Cardiac muscle cell (in vitro differentiated cells and primary cell): ENCODE results near the gene SECISBP2. TPM values are rescaled to one million over a fixed set of nuclear protein-coding genes. Genes with fewer than 3 reads are reported as not detected.
"Not testable (repeated sequence)": the region's sequence is repeated elsewhere in the genome, so short reads cannot be mapped to it uniquely, and the experiment has no call there.

Experiments used
- DNase-seq, 2 donors: peaks; one replicate each; pipeline versions ENCODE4 v3.0.0 to v3.0.0-alpha.2; 2010 to 2017; ENCODE audit warnings: low read depth in 1 of 2, low spot score in 1 of 2
- H3K27ac ChIP-seq: fragments of 200-600 bp; sonication (generic); 2 replicates; pipeline ENCODE4 v1.5.1; 2016
- H3K27me3 ChIP-seq: fragments of 200-600 bp; sonication (generic); 2 replicates; pipeline ENCODE4 v1.6.0; 2016; ENCODE audit warnings: control low read depth
- H3K36me3 ChIP-seq: fragments of 200-600 bp; sonication (generic); 2 replicates; pipeline ENCODE4 v1.5.1; 2016; ENCODE audit warnings: control low read depth
- H3K4me1 ChIP-seq: fragments of 200-600 bp; sonication (generic); 2 replicates; pipeline ENCODE4 v1.8.1; 2017; ENCODE audit warnings: low read depth, mild to moderate bottlenecking, mixed run types
- H3K4me3 ChIP-seq: fragments of 200-600 bp; sonication (generic); 2 replicates; pipeline ENCODE4 v1.5.1; 2016; ENCODE audit warnings: mild to moderate bottlenecking
- H3K9me3 ChIP-seq: fragments of 200-600 bp; sonication (generic); 2 replicates; pipeline ENCODE4 v1.5.1; 2017; ENCODE audit warnings: low read depth, mild to moderate bottlenecking, control low read depth
- CTCF ChIP-seq: IDR thresholded peaks from 2 replicates; pipeline ENCODE4 v1.5.1; 2012; ENCODE audit warnings: low read depth, mild to moderate bottlenecking, low read length
- polyA plus RNA-seq: library from polyadenylated mRNA; unstranded; fragments of >200 nt; fragmentation: Nextera tagmentation; extraction: Ambion mirVana; gene quantifications from 2 replicates; pipeline ENCODE4 v1.2.1, GENCODE V29; 2016
- total RNA-seq: library from RNA; depleted of rRNA; stranded (reverse); fragments of >200 nt; gene quantifications from 2 replicates; pipeline ENCODE4 v1.2.3, GENCODE V29; 2016

The SECISBP2 gene
- 18.6 and 20.5 TPM in 2 replicates for total RNA-seq
- 14.9 and 20.4 TPM in 2 replicates for polyA plus RNA-seq

GRCh38 chr9:89318123-89319014, at the start of gene SECISBP2:
SECISBP2 (plus strand) TSS chr9:89318500; CDS start chr9:89318577, 77 bp downstream.
- peaks cover 21% of the 10 kb centered on the region for H3K36me3 ChIP-seq
- peaks cover 20% of the 10 kb centered on the region for H3K4me1 ChIP-seq
- peak; percentile 79 for TF ChIP-seq CTCF
- H3K9me3 ChIP-seq: no peaks in the 10 kb centered on the region
- peak within 1 kb of the TSS; percentile 67 for H3K4me3 ChIP-seq
- H3K27ac ChIP-seq: peak within 1 kb of the TSS; percentile 98
- no peaks in the 10 kb centered on the region for H3K27me3 ChIP-seq
- DNase-seq: peak; percentile 98 to 99

- DNase-seq: no peak
- Histone ChIP-seq H3K27me3 (no peaks in the 10 kb centered on the region), H3K27ac (no peak overlapping the region), H3K4me3 (no peak overlapping the region), H3K4me1 (no peaks in the 10 kb centered on the region), H3K36me3 (no peaks in the 10 kb centered on the region), H3K9me3 (no peaks in the 10 kb centered on the region)
- TF ChIP-seq CTCF: no peak
Observed at GRCh38 chr9:89273528-89274279, 44.6 kb upstream of the SECISBP2 start.

DNA sequence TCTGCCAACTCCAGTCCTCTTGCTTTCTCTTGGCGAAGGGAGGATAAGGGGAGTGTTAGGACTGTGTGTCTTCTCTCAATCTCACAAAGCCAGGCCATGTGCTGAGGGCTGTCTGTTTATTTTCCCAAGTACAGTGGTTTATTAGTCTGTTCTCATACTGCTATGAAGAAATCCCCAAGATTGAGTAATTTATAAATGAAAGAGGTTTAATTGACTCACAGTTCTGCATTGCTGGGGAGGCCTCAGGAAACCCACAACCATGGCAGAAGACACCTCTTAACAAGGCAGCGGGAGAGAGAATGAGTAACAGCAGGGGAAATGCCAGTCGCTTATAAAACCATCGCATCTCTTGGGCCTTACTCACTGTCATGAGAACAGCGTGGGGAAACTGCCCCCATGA, 43.5 kb upstream of the SECISBP2 start:
- Histone ChIP-seq H3K27ac (no peak overlapping the region), H3K27me3 (no peaks in the 10 kb centered on the region), H3K4me1 (no peaks in the 10 kb centered on the region), H3K9me3 (no peaks in the 10 kb centered on the region), H3K4me3 (no peak overlapping the region), H3K36me3 (no peaks in the 10 kb centered on the region)
- no peak for TF ChIP-seq CTCF
- peak in 1 of 2 donors; percentile 89 for DNase-seq

GRCh38 chr9:89276040-89276439, 42.3 kb upstream of the SECISBP2 start:
- H3K4me1 ChIP-seq, H3K36me3 ChIP-seq, H3K27ac ChIP-seq, H3K4me3 ChIP-seq, DNase-seq, H3K9me3 ChIP-seq, H3K27me3 ChIP-seq: not testable (repeated sequence)

- no peak overlapping the region for H3K4me3 ChIP-seq
- no peaks in the 10 kb centered on the region for H3K4me1 ChIP-seq
- no peak overlapping the region for H3K27ac ChIP-seq
- no peaks in the 10 kb centered on the region for H3K9me3 ChIP-seq
- no peak for DNase-seq
- TF ChIP-seq CTCF: no peak
- H3K27me3 ChIP-seq: no peaks in the 10 kb centered on the region
- no peaks in the 10 kb centered on the region for H3K36me3 ChIP-seq
Observed at GRCh38 chr9:89277043-89277442, 41.3 kb upstream of the SECISBP2 start.

DNA sequence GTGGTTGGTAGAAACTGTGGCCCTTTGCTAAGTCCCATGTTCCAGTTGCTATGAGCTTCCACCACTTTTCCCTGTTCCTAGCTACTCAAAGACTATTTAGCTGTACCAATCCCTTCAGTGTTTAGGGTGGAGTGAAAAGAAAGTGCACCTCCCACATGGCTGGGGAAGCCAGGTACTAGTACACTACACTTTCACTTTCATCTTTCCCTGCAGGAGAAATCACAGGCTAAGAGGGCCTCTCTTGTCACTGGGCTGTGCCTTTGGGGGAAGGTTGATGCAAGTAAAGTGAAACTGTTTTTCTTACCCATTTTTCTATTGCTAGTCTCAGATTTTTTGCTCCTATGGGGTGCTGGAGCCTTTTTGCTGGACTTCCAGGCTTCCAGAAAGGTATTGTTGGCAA, 40.8 kb upstream of the SECISBP2 start:
- Histone ChIP-seq H3K27ac (no peak overlapping the region), H3K36me3 (no peaks in the 10 kb centered on the region), H3K27me3 (no peaks in the 10 kb centered on the region), H3K4me1 (no peaks in the 10 kb centered on the region), H3K4me3 (no peak overlapping the region), H3K9me3 (no peaks in the 10 kb centered on the region)
- peak in 1 of 2 donors; percentile 33 for DNase-seq
- TF ChIP-seq CTCF: no peak
